ENCODE data around the gene SPPL3.
"Not testable (repeated sequence)": the region's sequence is repeated elsewhere in the genome, so short reads cannot be mapped to it uniquely, and the experiment has no call there.

Gene SPPL3

GRCh38 chr12:120841525-120841924, 62.6 kb downstream of the SPPL3 start:
- DNase-seq = no peak

- no peak for DNase-seq
Measured at GRCh38 chr12:120839503-120839902, 64.7 kb downstream of the SPPL3 start.

DNA sequence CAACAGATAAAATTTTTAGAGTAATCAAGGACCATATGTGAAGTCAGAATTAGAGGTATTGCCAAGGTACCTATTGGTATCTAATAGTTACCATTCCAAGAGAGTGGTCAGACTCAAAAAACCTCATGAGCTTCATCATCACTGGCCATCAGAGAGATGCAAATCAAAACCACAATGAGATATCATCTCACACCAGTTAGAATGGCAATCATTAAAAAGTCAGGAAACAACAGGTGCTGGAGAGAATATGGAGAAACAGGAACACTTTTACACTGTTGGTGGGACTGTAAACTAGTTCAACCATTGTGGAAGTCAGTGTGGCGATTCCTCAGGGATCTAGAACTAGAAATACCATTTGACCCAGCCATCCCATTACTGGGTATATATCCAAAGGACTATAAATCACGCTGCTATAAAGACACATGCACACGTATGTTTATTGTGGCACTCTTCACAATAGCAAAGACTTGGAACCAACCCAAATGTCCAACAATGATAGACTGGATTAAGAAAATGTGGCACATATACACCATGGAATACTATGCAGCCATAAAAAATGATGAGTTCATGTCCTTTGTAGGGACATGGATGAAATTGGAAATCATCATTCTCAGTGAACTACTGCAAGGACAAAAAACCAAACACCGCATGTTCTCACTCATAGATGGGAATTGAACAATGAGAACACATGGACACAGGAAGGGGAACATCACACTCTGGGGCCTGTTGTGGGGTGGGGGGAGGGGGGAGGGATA, 65.4 kb downstream of the SPPL3 start:
- not testable (repeated sequence) for DNase-seq

GRCh38 chr12:120836114-120836684, 68.0 kb downstream of the SPPL3 start:
- no peak for DNase-seq

DNA sequence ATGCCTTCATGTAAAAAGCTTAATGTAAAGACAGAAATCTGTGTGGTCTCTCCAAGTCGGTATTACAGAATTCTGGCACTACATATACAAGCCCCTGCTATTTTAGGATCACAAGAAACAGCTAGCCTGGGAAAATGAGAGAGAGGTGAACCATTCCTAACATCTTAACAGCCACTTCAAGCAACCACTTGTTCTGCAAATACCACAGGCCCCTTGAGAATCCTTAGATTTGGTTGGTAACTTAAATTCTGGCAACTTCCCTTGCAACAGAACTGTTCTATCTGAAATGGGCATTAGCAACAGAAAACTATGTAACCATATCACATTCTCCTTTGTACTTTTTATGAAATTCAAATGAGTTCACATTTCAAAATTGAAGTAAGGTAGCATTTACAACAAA, 68.5 kb downstream of the SPPL3 start:
- DNase-seq = no peak

- DNase-seq = no peak
Measured at GRCh38 chr12:120835304-120835612, 68.9 kb downstream of the SPPL3 start.

DNA sequence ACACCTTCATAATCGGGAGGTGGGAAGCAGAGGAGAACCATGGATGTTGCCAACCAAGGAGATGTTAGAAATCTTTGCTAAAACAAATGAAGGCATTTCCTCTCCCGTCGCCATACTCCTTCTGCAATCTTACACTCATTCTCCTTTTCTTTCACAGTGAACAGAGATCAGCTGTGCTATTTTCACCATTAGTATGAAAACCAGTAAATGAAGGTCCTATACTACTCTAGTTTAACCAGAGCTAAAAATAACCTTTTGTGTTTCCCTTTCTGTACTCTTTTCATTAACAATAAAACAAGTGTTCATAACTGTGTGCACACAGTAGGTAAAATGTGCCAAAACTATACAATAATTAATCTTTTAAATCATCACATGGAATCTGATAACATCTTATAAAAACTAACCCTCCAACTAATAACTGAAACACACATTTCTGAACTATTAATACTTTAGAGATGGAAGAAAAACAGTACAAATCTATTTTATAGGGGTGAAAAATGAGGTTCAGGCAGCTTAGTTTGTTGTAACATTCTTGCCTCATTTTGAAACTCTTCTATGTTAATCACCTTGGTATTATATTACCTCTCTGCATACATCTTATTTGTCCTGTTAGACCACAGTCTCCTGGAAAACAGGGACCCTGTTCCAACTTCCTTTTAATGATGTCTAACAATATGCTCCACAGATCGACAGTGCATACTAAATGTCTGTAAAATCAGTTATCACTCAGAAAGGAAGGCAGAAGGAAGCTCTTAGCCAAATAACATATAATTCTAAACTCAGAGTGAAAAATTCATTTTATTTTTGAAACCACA, 69.5 kb downstream of the SPPL3 start:
- no peak for DNase-seq

GRCh38 chr12:120833849-120834248, 70.3 kb downstream of the SPPL3 start:
- no peak for DNase-seq

- no peak for DNase-seq
Measured at GRCh38 chr12:120832737-120833136, 71.4 kb downstream of the SPPL3 start.

GRCh38 chr12:120831648-120832267, 72.4 kb downstream of the SPPL3 start:
- DNase-seq = no peak

GRCh38 chr12:120830966-120831365, 73.2 kb downstream of the SPPL3 start:
- no peak for DNase-seq

DNA sequence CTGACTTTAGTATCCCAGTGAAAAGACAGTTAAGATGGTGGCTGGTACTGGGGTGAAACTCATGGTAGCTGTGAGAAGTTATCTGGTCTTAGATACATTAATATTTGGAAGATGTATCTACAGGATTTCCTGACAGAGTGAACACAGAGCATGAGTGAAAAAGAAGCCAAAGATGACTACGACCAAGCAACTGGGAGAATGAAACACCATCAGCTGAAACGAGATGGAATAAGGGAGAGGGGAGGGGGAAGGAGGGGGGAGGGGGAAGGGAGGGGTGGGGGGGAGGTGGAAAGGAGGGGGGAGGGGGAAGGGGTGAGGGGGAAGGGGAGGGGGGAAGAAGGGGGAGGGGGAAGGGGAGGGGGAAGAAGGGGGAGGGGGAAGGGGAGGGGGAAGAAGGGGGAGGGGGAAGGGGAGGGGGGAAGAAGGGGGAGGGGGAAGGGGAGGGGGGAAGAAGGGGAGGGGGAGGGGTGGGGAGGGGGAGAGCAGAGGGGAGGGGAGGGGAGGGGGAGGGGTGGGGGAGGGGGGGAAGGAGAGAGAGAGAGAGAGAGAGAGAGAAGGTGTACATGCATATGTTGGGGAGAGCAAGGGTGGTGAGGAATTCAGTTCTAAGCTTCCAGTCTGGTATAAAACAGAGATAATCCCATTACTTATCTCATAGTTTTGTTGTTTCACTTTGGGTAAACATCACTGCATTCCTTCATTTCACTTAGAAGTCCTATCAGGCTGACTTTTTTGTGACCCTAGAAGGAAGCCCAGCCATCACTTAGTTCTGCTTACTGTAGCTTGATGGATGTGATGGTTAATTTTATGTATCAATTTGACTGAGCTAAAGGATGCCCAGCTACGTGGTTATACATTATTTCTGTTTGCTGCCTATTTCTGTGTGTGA, 73.9 kb downstream of the SPPL3 start:
- DNase-seq = no peak

- no peak for DNase-seq
Measured at GRCh38 chr12:120826335-120826734, 77.8 kb downstream of the SPPL3 start.

GRCh38 chr12:120825337-120825736, 78.8 kb downstream of the SPPL3 start:
- no peak for DNase-seq

DNA sequence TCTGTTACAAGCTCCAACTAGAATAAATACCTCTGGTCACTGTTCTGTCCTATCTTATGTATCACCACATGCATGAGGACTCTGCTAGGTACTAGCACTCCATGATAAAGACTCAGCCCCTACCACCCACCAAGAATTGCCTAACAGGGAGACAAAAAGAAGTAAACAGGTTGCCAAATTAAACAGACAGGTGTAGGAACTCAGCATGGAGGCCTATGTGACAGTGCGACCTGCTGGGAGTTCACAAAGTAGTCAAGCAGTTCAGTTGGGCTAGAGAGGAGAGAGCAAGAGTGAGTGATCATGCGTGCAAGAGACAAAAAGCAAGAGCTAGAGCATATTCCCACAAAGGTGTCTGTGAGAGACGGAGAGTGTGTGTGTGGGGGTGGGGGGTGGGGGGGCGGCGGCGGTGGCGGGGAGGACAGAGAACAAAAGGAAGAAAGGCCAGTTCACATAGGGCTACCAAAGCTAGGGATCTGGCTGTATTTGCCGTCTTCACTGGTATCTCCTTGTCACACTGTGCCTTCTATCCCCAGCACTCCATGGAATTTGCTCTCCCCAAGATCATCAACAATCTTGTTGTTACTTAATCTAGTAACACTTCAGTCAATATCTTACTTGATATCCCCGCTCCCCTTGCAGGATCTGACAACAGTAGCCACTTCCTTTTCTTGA, 81.2 kb downstream of the SPPL3 start:
- DNase-seq = no peak

DNA sequence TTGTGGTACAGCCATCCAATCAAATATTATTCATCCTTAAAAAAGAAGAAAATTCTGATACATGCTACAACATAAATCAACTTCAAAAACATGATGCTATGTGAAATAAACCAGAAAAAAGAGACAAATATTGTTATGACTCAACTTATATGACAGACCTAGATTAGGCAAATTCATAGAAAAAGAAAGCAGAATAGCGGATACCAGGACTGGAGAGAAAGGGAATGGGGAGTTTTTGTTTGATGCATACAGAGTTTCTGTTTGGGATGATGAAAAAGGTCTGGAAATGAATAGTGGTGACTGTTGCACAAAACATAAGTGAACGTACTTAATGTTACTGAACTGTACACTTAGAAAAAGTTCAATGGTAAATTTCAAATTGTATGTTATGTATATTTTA, 82.3 kb downstream of the SPPL3 start:
- no peak for DNase-seq

DNA sequence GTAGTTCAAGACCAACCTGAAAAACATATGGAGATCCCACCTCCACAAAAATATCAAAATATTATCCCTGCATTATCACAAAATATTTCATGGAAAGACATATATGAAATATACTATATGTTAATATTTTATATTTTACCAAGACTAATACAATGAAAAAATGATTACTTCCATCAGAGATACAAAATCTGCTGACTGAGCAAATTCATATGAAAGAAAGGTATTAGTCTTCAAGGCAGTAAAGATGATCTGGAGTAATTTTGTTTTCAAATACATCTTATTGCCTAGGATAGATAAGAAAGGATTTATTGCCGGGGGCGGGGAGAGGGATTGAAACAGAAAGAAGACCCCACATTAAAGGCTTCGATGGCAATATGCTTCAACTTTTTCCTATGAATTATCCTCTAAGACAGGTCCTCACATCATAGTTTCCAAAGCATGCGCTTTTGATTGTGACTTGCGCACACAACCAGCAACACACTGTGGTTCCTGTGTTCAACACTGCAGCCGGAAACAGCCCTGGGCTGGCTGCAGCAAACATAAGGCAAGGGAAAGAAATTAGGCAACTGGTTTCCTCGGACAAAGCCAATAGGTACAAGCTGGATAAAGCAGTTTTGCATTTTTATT, 83.2 kb downstream of the SPPL3 start:
- DNase-seq = no peak

- DNase-seq = no peak
Measured at GRCh38 chr12:120818416-120818815, 85.7 kb downstream of the SPPL3 start.

- no peak for DNase-seq
Measured at GRCh38 chr12:120817559-120818330, 86.4 kb downstream of the SPPL3 start.

DNA sequence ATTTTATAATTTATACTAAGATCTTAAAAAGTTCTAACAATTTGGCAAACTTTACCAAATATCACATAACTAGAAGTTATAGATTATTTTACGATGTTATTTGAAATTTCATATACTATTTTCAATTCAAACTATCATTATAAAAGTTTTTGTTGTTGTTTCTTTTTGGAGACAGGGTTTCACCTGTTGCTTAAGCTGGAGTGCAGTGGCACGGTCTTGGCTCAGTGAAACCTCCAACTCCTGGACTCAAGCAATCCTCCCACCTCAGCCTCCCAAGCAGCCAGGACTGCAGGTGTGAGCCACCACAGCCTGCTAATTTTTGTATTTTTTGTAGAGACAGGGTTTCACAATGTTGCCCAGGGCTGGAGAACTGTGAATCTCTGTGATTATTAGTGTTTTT, 87.8 kb downstream of the SPPL3 start:
- DNase-seq = no peak

DNA sequence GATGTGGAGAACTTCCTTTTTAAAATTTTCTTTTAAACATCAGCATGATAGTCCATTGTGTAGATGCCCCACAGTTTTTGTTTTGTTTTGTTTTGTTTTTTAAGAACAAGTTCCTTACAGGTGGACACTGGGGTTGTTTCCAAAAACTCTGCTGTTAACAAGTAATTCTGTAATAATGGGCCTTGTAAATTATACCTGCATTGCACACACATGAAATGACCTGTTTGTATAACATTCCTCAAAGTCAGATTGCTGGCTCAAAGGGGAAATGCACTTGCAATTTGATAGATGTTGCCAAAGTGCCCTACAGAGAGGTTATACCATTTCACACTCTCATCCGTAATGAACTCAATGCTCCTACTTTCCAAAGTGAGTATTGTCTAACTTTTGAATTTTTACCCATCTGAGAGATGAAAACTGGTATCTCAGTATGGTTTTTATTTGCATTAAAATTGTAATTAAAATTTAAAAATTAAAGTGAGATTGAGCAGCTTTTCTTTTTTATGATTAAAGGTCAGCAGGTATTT, 89.2 kb downstream of the SPPL3 start:
- no peak for DNase-seq
